Activated CD8-positive, alpha-beta memory T cell treated with anti-CD3 and anti-CD28 coated beads, Interleukin-2, amount 50 U/mL, for 24 hours (primary cell): ENCODE measurements around the gene HCRT.
"Not testable (repeated sequence)": the region's sequence is repeated elsewhere in the genome, so short reads cannot be mapped to it uniquely, and the experiment has no call there.

ENCODE experiments used
- DNase-seq: peaks from one replicate; pipeline ENCODE4 v3.0.0-alpha.2; 2020; ENCODE audit errors: extremely low read depth

The HCRT gene

GRCh38 chr17:42179911-42180410, 5.3 kb downstream of the HCRT start:
- DNase-seq, result no peak

GRCh38 chr17:42179335-42179734, 5.9 kb downstream of the HCRT start:
- DNase-seq, result no peak

DNA sequence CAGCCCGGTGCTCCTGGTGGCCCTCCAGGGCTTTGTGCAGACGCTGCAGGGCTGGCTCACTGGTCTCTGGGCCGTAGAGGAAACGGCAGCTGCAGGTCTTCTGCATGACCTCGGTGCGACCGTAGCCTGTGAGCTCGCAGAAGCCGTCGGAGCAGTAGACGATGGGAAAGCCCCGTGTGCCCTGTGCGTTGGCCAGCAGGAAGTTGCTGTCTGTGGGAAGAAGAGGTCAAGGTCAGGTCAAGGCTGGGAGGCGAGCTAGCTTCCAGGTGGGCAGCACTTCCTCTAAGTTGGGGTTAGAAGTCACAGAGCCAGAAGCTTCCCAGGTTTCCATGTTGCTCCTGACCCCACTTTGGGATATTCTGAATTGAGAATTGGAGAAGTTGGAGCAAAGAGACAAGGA, 6.4 kb downstream of the HCRT start:
- DNase-seq, result no peak

DNA sequence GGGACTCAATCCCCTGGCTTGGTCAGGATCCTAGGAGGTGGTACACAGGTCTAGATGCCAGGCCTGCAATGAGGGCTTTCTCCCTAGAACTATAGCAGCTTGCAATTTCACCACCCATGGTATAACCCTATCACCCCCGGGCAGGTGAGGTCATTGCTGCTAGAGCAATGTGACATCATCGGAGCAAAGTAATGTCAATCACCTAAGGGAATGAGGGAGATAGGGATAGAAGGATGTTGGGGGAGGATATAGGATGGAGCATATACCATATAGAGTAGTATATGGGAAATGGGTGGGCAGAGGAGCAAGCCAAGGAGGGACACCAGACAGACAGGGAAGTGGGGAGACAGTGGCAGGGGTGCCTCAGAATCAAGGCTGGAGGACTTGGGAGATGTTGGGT, 7.6 kb downstream of the HCRT start:
- no peak for DNase-seq

DNA sequence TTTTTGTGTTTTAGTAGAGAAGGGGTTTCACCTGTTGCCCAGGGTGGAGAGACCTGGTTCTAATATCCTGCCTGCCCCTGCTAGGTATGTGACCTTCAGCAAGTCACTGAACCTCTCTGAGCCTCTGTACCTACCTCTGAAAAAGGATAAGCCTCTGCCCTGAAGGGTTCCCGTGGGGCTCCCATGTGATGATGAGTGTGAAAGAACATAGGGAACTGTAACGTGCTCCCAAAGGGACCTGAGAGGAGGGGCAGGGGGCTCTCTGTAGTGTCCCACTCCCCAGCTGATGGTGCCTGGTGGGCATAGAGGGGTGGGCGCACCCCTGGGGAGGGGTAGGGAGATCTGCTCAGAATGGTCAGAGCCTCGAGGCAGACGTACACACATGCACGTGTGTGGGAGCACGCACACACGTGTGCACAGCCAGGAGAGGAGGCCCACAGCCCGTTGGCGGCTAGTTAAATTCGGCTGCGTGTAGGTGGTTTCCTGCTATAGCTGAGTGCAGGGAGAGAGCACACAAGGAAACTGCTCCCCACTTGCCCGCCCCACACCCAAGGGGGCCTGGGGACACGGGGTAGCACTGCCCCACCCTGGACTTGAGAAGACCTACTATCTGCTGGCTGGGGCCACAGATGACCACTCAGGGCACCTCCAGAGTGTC, 11.0 kb downstream of the HCRT start:
- DNase-seq, result no peak

DNA sequence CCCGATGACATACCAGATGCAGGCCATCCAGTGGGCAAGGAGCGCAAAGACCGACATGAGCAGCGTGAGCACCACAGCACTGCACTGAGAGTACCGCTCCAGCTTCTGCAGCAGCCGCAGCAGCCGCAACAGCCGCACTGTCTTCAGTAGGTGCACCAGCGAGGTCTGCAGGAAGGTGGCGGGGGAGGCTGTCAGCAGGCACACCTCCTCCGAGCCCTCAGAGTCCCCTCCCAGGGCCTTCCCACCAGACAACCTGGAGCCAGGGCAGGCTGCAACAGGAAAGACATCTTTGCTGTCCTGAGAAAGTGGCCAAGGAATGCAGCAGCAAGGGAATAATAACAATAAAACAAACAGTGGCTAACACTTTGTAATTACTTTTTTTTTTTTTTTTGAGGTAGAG, 13.4 kb downstream of the HCRT start:
- no peak for DNase-seq

DNA sequence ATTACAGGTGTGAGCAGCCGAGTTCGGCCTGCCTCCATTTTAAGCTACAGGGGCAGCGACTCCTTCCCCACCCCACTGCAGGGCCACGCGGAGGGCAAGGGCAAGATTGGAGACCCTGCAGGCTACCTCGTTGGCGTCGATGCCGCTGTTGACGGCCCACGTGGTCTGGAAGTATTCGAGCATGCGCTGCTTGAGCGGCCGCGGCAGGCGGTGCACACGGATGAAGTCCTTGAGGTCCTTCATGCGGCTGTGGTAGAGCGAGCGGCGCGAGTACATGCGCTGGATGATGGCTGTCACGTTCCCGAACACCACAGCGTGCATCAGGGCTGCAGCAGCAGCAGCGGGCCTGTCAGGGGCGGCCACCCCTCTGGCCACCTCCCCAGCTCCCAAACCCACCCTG, 15.9 kb downstream of the HCRT start:
- DNase-seq, result no peak

DNA sequence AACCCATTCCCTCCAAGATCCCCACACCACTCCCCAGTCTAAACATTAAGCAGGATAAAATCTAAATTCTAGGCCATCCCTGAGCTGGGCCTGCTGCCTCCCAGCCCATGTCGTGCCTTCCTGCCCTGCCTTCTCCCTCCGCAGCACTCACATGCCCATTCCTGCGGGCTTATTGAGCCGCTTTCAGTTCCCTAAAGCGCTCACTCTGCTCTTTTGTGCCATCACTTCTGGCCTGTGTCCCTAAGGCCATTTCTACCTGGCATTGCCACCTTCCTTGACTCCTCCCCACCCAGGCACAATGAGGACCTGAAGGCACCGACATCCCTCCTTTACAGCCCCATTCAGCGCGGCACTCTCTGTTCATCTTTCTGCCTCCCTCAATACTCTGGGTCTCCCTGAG, 17.4 kb downstream of the HCRT start:
- no peak for DNase-seq

DNA sequence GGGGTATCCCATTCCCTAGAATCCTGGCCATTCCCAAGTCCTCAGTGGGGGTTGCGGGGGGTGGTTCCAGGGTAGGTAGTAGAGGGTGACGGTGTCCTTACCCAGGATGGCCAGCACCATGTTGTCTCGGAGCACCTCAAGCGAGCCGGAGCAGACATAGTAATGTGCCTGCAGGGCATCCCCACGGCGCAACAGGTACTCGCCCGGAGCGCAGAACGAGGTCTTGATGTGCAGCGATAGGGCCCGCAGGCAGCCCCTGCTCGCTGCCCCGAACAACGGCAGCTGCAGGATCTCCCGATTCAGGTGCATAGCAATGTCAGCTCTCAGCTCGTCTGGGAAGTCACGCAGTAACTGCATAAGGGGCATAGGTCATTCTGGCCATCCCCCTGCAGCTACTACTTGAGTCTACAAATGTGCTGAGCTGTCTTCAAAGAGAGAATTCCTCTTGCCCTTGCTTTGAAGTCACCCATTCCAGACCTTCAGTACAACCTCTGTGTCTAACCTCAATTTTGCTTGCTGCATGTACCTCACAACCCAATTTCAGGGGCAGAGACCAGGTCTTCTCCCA, 19.0 kb downstream of the HCRT start:
- no peak for DNase-seq

DNA sequence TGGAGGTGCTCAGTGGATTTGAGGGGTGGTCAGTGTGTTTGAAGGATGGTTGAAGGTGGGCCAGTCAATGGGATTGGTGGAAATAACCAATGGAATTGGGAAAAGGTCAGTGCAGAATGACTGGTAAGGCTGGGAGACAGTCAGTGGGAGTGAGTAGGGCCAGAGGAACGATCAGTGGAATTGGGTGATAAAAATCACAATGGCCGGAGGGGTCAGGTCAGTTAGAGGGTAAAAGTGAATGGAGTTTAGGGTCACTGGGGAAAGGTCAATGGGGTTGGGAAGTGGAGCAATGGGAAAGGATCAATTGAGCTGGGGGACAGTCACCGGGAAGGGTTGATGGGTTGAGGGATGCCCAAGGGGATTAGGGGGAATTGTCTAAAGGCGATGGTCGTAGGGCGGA, 19.5 kb downstream of the HCRT start:
- DNase-seq, result no peak

GRCh38 chr17:42163696-42164407, 21.4 kb downstream of the HCRT start:
- no peak for DNase-seq

- no peak for DNase-seq
Measured at GRCh38 chr17:42163113-42163512, 22.1 kb downstream of the HCRT start.

- DNase-seq, result no peak
Measured at GRCh38 chr17:42160531-42160910, 24.7 kb downstream of the HCRT start.

DNA sequence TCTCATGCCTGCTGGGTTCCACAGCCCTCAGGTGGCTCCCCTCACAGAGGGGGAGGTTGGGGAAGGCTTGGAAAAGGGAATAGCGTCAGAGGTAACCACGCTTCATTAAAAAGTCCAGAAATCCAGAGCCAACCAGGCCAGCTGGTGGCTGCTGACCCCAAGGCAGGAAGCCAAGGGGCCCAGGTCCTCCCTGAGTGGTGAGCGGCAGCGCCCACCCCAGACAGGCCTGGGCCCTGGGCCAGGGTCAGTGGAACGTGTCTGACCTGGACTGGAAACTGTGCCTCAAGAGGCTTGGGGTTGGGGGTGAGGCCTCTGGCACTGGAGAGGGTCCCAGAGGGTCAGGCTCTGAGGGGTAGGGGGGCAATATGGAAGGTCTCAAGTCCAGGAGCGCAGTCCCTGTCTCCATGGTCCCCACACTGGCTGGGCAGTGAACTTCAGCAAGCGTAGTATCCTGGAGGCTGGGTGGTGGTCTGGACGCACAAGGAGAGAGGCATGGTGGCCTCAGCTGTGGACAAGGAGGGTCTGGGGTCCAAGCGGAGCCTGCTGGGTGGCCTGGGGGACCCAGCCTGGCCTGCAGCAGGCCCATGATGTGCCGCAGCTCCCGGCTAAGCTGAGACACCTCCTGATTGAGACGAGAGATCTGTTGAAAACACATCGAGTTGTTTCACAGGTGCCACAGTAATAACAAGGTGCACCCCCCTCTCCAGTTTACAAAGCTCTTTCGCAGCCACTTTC, 25.3 kb downstream of the HCRT start:
- DNase-seq, result no peak

- no peak for DNase-seq
Measured at GRCh38 chr17:42155614-42156045, 29.6 kb downstream of the HCRT start.

DNA sequence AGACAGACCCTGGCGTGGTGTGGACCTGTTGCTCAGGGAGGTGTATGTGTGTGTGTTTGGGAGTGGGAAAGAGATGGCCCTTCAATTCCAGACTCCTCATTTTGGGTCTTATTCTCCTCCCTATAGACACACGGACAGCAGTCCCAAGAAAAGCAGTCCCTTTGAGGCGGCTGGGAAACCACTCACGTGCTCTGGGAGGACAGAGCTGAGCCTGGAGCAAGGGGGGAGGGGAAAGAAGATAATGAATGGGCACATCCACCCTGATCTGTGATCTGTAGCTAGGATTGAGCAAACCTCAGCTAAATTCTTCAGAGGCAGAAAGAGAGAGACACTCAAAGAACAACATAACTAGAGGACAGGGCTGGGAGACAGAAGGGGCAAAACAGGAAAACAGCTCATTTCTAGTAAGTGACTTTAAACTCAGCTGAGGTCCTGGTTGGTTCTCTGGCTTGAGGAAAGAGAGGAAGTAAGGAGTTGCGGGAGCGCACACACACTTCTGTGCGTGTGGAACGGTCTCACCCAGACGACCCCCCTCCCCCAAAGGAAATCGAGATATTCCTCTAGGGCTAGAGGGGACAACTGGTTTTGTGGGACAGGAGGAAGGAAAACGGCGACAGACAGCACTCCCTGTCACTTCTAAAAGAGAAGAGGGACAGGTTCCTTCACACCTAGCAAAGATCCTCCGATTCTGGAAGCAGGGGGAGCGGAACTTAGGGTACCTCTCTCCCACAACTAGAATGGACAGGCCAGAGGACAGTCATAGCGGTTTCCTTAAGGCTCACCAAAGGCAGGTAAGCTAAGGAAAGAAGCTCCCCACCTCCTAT, 31.1 kb downstream of the HCRT start:
- DNase-seq, result no peak

DNA sequence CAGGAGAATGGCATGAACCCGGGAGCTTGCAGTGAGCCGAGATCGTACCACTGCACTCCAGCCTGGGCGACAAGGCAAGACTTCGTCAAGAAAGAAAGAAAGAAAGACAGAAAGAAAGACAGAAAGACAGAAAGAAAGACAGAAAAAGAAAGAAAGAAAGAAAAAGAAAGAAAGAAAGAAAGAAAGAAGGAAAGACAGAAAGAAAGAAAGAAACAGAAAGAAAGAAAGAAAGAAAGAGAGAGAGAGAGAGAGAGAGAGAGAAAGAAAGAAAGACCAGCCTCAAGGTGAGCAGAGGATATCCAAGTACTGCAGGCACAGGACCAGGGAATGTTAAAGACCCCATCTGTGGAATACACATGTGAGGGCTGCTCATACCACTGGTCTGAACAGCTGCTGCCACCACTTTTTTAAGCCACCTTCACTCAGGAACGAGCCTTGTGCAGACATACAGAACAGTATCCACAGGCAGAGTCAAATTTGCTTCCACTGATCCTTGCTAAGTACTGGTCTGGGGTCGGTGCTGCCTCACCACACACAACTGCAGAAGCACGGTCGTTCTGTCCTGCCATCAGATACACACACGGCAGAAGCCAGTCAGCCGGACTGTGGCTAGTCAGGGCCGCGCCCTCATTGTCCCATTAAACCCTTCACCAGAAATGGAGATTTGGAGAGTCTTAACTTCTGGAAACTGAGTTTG, 38.2 kb downstream of the HCRT start:
- no peak for DNase-seq

DNA sequence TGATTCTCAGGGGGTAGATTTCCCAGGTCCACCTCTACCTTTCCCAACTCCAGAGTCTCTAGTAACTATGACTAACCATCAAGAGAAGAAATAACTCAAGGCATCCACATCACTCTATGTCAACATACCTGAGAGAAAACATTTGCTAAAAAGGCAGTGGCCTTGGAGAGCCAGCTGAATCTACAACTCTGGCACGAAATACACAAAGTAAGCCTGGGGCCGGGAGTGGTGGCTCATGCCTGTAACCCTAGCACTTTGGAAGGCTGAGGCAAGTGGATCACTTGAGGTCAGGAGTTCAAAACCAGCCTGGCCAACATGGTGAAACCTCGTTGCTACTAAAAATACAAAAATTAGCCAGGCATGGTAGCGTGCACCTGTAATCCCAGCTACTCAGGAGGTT, 42.1 kb downstream of the HCRT start:
- not testable (repeated sequence) for DNase-seq

DNA sequence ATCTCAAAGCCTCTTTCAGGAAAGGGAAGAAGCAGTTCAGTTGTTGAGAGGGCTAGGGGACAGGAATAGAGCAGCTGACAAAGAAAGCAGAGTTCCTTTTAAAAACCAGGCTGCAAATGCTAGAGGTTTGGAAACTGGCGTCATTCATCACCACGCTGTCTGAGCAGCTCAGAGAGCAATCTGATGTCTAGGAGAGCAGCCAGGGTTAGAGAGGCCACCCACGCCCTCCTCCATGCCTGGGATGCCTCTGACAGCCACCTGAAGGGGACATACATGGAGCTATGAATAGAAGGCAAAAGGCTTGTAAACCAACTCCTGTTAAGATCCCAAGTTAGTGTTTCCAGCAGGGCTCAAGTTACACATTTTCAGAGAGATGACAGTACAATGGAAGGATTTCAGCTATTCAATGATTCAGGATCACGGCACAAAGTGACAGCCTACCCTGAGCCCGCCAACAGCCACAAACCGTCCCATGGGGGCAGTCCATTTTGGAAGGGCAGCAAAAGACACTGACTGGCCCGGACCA, 42.8 kb downstream of the HCRT start:
- DNase-seq, result no peak

GRCh38 chr17:42141382-42141781, 43.9 kb downstream of the HCRT start:
- DNase-seq, result no peak

DNA sequence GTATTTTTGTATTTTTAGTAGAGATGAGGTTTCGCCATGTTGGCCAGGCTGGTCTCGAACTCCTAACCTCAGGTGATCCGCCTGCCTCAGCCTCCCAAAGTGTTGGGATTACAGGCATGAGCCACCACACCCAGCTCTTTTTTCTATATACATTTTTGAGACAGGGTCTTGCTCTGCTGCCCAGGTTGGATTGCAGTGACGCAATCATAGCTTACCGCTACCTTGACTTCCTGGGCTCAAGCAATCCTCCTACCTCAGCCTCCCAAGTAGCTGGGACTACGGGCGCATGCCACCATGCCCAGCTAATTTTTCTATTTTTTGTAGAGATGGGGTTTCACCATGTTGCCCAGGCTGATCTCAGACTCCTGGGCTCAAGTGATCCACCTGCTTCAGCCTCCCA, 44.6 kb downstream of the HCRT start:
- not testable (repeated sequence) for DNase-seq
